ENCODE results near the gene CNN3. TPM values are rescaled to one million over a fixed set of nuclear protein-coding genes. Genes with fewer than 3 reads are reported as not detected.

CNN3 gene
- total RNA-seq, 2 experiments from 2014 or later = not detected

Other genes with a start within 250 kb of the CNN3 start
- not detected in 2 replicates for gene SLC44A3, start 106.8 kb downstream of the CNN3 start, total RNA-seq (2014; rRNA removed; shearing (Covaris generic))
- not detected in 2 replicates for gene SLC44A3, start 106.8 kb downstream of the CNN3 start, total RNA-seq (2022)
- gene ALG14, start 145.8 kb upstream of the CNN3 start, total RNA-seq (2014; rRNA removed; shearing (Covaris generic)) = 1.6 and 5.2 TPM in 2 replicates
- 4.9 and 8.3 TPM in 2 replicates for gene ALG14, start 145.8 kb upstream of the CNN3 start, total RNA-seq (2022)
- gene TLCD4, start 190.2 kb upstream of the CNN3 start, total RNA-seq (2014; rRNA removed; shearing (Covaris generic)) = not detected in 2 replicates
- gene TLCD4, start 190.2 kb upstream of the CNN3 start, total RNA-seq (2022) = not detected in 2 replicates